Measurements from ENCODE around the gene DISC1.
"Not testable (repeated sequence)": the region's sequence is repeated elsewhere in the genome, so short reads cannot be mapped to it uniquely, and the experiment has no call there.

The DISC1 gene

DNA sequence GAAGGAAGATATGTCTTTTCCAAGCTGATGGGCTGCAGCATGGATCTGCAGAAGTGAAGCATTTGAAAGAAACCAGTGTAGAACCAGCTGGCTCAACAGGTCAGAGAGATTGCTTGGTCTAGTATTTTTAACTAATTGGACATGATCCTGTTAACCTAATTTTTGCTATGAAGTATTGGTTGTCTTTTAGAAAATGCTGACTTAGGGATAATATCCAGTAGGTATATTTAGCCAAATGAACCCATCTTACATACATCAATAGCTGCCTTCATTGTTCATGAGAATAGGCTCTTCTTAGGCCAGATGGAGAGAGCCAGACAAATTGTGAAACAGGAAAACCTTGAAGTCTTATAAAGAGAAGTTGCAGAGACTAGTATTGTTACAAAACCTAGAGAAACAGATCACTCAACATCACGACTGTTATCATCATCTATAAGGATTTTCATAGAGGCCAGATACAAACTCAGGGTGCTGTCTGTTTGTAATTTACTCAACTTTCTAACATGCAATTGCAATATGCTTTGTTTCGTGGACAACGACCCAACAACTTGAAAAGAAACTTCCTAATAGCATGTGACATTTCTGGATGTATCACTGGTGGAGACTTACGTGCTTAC is 148.2 kb downstream of the DISC1 start:
- no peak for DNase-seq (ENCODE audit: low spot score)

DNA sequence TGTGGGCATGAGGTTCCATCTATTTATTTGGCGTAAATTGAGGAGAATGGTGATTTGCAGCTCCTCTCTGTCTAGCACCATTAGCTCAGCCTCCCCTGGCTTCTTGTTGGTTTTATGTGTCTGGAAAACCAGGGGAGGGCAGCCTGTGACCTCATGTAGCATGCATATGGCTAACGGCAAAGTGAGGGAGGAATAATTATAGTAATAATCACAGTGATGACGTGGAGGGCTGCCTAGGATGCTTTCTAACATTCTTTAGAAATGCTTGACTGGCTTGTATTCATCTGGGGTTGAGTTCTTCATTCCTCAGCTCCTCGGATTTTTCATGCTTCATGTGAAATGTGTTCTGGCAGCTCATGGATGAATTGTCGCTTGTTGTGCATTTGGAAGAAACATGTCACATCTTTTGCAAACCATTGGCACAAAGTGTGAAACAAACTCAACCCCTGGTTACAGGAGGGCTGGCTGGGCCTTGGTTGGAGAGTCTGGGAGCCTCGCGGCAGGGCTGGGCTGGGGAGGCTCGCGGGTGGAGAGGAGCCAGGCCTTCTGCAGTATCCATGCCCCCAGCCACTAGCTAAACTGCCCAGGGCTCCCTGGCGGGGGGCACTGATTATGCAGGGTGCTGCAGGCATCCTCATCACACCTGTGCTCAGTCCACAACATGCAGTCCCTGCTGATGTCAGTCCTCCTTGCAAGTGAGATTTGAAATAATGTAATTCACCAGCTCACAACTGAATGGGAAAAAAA is 149.6 kb downstream of the DISC1 start:
- DNase-seq (ENCODE audit: low spot score) = peak; percentile 83

- DNase-seq (ENCODE audit: low spot score) = no peak
These were observed 150.1 kb downstream of the DISC1 start for GRCh38 chr1:231776757-231777062.

DNA sequence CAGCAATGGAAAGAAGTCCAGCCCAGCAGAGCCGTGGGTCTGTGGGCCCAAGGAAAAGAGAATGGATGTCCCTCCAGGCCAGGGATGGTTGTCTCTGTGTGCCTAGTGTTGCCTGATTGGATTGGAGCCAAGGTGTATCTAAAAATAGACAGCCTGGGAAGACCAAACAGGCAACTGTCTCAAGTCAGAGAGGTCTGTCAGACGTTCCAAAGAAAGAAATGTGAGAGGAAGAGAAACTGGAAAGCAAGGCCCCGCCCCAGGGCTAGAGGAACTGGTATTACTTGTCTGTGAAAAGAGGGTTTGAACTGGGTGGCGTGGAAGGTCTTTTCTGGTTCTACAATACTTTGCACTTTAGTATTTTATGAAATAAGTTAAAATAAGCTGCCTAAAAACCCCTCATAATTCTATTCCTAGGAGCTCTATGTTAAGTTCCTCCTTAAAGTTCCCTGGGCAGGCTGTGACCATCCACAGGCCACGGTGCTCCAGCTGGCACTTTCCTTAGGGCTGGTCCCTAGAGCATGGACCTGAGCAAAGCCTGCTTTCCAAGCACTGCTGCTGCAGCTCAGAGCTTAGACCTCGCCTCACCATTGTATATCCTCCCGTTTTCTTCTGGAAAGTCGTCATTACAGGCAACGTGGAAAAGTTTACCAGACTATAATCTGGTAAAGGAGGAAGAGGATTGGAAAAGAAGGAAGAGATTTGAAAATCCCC is 151.6 kb downstream of the DISC1 start:
- DNase-seq (ENCODE audit: low spot score) = no peak

DNA sequence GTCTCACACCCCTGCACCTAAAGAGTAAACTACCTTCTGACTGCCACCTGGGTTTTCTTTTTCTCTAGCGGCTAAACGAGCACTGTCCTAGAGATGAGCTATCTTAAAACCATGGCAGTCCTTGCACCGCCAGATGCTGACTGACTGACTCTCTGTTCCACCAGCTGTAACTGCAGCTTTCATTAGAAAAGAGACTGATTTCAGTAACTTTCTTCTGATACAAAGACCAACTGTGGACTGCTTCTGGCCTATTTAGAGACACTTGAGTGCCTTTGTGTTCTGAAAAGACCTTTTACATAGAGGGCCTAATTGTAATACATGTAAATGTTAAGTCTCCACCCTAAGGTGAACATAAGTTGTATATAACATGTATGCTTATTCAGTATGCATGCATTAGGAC is 152.5 kb downstream of the DISC1 start:
- DNase-seq (ENCODE audit: low spot score) = no peak

GRCh38 chr1:231781892-231782291 is 155.3 kb downstream of the DISC1 start:
- no peak for DNase-seq (ENCODE audit: low spot score)

GRCh38 chr1:231785073-231785472 is 158.5 kb downstream of the DISC1 start:
- DNase-seq (ENCODE audit: low spot score) = not testable (repeated sequence)

DNA sequence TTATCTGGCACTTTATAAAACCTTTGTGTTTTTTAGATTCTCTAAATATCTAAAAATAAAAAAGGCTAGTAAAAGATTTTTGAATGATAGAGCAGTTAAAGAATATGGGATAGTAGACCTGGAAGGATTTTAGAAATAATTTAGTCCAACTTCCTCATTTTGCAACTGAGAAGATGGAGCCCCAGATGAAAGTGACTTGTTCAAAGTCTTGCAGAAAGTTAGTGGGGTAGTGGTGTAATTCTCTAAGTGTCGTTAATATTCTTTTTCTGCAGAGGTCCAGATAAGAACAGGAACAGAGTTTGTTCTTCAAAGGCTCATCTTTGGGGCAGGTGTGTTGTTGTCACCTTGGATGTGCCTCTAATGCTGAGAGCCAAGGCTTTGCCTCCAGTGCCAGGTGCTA is 159.5 kb downstream of the DISC1 start:
- no peak for DNase-seq (ENCODE audit: low spot score)

GRCh38 chr1:231792634-231793033 is 166.0 kb downstream of the DISC1 start:
- no peak for DNase-seq (ENCODE audit: low spot score)

DNA sequence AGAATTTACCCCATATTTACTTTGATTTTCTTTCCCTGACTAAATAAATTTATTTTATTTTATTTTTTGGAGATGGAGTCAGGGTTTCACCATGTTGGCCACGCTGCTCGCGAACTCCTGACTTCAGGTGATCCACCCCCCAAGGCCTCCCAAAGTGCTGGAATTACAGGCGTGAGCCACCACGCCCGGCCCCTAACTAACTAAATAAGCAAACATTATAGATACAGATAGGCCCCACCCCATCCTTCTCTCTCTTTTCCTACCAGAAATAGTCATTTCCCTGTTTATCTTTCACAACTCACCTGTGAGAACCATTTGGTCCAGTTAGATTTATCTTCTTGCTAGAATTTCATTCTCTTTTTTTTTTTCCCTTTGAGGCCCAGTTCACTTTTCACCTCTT is 167.3 kb downstream of the DISC1 start:
- no peak for DNase-seq (ENCODE audit: low spot score)

DNA sequence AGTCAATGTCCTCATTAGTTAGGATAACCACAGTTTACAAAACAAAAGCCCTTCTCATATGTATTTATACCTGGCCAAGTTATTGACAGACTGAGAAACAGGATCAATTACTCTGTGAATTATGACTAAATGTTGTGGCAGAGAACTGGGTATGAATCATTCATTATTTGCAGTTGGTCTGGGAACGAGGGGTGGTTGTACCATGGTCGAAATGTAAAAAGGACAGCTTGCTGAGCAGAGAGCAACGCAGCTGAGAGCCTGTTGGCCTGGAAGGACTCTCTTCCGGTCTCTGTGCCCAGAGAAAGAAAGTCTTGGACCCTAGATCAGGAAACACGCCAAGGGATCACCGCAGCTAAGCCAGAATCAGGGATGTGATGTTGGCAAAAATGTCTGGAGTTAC is 169.6 kb downstream of the DISC1 start:
- no peak for DNase-seq (ENCODE audit: low spot score)

DNA sequence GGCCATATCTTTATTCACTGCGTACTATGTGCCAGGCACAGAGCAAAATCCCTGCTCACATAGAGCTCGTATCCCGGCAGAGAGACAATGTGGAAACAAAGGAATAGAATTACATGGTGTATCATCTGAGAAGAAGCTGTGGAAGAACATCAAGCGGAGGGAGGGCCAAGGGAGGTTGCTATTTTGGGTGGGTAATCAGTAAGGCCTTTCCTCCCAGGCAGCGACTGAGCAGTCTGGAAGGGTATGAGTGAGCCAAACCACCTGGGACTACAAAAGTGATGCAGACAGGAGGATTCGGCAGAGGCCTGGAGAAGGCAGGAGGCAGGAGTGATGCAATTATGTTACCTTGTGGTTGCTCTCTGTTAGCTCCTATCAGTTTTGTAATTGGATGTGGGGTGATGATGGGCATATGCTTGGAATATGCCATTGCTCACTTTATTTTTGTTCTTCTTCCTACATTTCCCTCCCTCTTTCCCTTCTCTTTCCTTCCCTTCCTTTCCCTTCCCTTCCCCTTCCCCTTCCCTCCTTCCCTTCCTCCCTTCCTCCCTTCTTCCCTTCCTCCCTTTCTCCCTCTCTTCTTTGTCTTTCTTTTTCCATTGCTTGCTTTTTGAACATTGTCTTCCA is 172.9 kb downstream of the DISC1 start:
- no peak for DNase-seq (ENCODE audit: low spot score)

GRCh38 chr1:231800108-231800507 is 173.5 kb downstream of the DISC1 start:
- DNase-seq (ENCODE audit: low spot score) = peak; percentile 45

GRCh38 chr1:231801042-231801585 is 174.5 kb downstream of the DISC1 start:
- no peak for DNase-seq (ENCODE audit: low spot score)

- DNase-seq (ENCODE audit: low spot score) = peak; percentile 59
These were observed 176.8 kb downstream of the DISC1 start for GRCh38 chr1:231803353-231803752.

DNA sequence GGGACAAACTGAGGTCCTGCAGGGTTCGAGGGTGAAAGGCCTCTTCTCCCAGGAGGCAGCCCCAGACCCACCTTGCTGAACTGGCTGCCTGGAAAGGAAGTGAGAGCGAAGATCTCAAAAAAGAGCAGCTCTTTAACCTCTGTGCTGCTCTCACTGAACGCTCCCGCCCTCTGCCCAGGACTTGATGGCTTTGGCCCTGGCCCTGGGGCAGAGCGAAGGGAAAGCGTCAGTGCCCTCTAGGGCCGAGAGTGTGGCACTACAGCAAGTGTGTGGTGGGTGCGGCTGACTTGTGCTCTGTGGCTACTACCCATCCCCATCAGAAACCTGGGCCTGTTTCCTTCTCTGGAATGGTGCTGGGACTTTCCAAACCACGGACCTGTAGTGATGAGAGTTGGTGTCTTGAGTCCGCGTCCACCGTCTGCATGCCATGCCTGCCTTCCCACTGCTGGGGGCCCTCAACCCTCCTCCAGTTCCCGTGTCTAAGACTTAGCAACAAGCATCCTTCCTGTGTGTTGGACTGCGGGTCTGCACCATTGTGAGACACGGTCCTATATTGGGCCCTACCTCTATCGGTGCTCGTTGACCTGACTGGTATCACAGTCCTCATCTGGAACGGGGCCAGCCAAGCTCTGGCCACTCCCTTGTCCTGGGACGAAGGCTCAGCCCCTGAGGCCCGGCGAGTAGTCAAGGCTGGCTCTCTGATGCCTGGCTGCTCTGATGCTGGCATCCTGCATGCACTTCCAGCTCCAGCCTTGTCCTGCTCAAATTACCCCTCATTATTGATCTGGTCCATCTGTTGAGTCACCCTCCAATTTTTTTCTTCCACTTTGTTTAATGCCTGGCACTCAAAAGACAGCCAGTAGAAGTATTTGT is 180.3 kb downstream of the DISC1 start:
- DNase-seq (ENCODE audit: low spot score) = no peak

DNA sequence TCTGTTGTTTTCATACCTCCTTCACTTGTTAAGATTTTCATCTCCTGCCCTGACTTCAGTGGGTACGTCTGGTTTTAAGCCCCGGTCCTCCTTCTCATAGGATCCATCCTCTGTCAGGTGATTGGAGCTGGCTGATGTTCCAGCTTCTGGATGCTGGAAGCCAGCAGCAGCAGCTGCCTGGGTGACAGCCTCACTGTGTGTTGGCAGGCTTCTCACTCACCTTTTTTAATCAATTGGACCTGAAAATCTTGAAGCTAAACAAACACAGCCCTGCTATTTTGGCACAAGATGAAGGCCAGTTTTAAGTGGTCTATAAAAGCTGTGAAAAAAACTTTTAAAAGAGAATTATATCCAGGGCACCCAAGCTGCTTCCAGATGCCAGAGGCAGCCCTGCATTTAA is 181.0 kb downstream of the DISC1 start:
- DNase-seq (ENCODE audit: low spot score) = no peak

DNA sequence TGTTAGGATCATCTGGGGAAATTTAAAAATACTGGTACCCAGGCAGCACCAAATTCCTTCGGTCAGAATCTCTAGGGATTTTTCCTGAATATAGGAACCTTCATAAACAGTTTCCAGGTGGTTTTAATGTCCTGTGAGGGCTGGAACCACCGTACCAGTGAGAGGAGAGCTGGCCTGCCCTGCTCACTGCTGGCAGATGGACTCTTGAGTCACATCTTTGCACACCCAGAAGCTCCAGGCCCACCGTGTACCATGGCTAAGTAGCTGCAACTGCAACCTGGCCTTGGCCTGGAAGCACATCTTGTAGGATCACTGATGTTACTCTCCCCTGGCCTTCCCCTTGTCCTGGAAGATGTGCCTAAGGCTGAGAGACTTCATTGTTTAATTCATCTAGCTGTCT is 181.5 kb downstream of the DISC1 start:
- peak; percentile 27 for DNase-seq (ENCODE audit: low spot score)

DNA sequence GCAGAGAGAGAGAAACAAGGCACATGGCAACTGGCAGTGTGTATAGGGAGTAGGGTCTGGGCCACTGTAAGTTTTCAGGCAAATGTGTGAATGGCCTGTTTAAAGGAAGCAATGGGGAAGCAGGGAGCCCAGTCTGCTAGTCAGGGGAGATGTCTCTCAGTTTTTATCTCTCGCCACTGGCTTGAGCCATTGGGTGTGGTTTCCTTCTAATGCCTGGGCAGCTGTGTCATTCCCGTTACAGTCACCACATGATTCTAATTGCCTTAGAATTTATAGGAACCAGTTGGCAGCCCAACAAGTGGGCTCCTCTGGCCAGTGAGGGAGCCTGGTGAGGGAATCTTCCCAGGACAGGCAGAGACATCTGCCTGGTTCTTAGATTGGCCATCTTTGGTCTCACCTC is 182.4 kb downstream of the DISC1 start:
- peak; percentile 89 for DNase-seq (ENCODE audit: low spot score)

DNA sequence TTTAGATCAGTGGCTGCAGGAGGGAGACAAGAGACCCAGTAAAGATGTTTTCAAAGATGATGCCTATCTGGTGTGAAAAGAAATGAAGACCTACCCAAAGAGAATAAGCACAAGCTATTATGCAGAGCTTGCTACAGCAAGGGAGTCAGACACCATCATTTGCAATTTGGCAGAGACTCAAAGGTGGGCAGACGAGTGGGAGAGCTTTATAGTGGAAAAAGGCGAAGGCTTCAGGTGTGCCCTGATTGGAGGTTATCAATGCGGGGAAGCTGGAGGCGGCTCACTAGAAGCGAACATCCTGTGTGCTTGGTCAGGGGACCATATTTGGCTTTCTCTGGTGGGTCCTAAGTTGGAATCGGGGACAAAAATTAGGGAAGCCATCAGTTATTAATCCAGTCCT is 183.8 kb downstream of the DISC1 start:
- no peak for DNase-seq (ENCODE audit: low spot score)

DNA sequence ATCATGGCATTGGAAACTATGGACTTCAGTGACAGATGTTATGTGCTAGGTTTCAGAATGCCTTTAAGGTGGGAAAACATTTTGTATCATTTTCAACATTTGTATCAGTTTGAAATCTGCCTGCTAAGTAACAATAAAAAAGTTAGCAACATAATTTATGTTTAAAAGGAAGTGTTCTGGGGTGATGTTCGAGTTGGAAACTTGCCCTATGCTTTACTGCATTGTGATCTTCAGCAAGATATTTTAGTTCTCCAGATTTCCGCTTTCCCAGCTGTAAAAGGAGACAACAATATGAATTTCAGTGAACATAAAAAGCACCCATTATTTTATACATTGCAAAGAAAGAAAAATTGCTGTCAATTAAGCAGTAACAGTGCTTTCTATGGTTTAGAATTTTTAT is 187.4 kb downstream of the DISC1 start:
- DNase-seq (ENCODE audit: low spot score) = no peak

DNA sequence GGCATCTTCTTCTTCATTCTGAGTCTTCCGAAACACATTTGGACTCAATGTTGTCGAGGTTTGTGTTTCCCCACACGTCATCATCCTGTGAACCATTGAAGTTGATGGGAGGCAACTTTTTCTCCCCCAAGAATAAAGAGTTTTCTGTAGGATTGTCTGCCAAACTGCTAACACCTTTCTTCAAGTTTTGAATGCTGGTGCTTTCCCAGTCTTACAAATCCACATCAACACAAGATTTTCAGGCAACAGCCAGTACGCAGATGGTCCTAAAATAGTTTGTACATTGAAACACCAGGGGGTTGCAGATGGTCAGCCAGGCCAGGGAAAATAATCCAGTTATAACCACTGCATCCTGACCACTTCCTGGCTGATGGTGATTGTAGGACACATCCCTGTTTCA is 187.9 kb downstream of the DISC1 start:
- no peak for DNase-seq (ENCODE audit: low spot score)
